Lower lobe of right lung (tissue), 2 donors: ENCODE results near the gene MAST2. TPM values are rescaled to one million over a fixed set of nuclear protein-coding genes. Genes with fewer than 3 reads are reported as not detected.

Experiments used
- ATAC-seq, 2 donors: fragments of 200-7000 bp; cut with Tn5 transposase; one replicate each; pipeline ENCODE4 v1.9.1; 2020 to 2022; ENCODE audit warnings: mild to moderate bottlenecking in 2 of 2, moderate library complexity in 2 of 2
- DNase-seq: peaks from one replicate; pipeline ENCODE4 v3.0.0-alpha.2; 2020
- H3K27ac ChIP-seq: fragments of 200-600 bp; one replicate; pipeline ENCODE4 v1.8.0; 2022
- H3K27me3 ChIP-seq: fragments of 200-600 bp; one replicate; pipeline ENCODE4 v1.8.0; 2022; ENCODE audit warnings: low read depth
- H3K36me3 ChIP-seq: fragments of 200-600 bp; one replicate; pipeline ENCODE4 v1.8.0; 2022; ENCODE audit warnings: mild to moderate bottlenecking
- H3K4me1 ChIP-seq: fragments of 200-600 bp; one replicate; pipeline ENCODE4 v1.8.0; 2022
- H3K4me3 ChIP-seq: fragments of 200-600 bp; one replicate; pipeline ENCODE4 v1.8.0; 2022; ENCODE audit warnings: mild to moderate bottlenecking
- H3K9me3 ChIP-seq: fragments of 200-600 bp; one replicate; pipeline ENCODE4 v1.8.0; 2022
- intact Hi-C: fragments of 100-400 bp; cut with DNase I; formaldehyde crosslinking; loops from one replicate; pipeline ENCODE4 v1.11.0; 2022
- total RNA-seq: library from RNA; stranded (reverse); fragmentation: NEBNext Ultra II Directional; extraction: Animal tissue kit (Norgen Biotek cat#: 25700); gene quantifications from one replicate; pipeline ENCODE4 v1.2.1, GENCODE V29; 2021
- TF ChIP-seq, protein P1 (sequence below): fragments of 200-600 bp; IDR thresholded peaks from one replicate; pipeline ENCODE4 v1.8.0; 2022; ENCODE audit warnings: antibody characterized with exemption, mild to moderate bottlenecking
- donor health status: DM: no; HTN: yes; CAD: no; lungs with severe emphysema.

MAST2 gene
- total RNA-seq, 1 donor from 2014 or later, result 25.8 TPM

DNA sequence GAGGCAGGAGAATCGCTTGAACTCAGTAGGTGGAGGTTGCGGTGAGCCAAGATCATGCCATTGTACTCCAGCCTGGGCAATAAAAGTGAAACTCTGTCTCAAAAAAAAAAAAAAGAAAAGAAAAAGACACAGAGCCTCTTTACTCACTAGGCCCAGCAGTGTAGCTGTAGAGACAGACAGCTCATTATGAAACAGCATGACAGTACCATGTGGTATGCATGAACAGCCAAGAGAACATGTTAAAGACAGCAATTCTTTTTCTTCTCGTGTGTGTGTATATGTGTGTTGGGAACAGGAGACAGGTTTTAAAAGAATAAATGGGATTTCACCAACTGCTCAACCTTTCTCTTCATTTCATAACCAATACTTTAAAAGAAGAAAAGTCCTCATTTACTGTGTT, 210.2 kb downstream of the MAST2 start:
- no peaks in the 10 kb centered on the region for H3K9me3 ChIP-seq
- H3K36me3 ChIP-seq, result peaks cover 21% of the 10 kb centered on the region
- ATAC-seq, result no peak
- H3K27ac ChIP-seq, result no peak overlapping the region
- TF ChIP-seq, protein P1, sequence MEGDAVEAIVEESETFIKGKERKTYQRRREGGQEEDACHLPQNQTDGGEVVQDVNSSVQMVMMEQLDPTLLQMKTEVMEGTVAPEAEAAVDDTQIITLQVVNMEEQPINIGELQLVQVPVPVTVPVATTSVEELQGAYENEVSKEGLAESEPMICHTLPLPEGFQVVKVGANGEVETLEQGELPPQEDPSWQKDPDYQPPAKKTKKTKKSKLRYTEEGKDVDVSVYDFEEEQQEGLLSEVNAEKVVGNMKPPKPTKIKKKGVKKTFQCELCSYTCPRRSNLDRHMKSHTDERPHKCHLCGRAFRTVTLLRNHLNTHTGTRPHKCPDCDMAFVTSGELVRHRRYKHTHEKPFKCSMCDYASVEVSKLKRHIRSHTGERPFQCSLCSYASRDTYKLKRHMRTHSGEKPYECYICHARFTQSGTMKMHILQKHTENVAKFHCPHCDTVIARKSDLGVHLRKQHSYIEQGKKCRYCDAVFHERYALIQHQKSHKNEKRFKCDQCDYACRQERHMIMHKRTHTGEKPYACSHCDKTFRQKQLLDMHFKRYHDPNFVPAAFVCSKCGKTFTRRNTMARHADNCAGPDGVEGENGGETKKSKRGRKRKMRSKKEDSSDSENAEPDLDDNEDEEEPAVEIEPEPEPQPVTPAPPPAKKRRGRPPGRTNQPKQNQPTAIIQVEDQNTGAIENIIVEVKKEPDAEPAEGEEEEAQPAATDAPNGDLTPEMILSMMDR, result no peak
- DNase-seq, result no peak
- H3K27me3 ChIP-seq, result no peaks in the 10 kb centered on the region
- no peak overlapping the region for H3K4me3 ChIP-seq
- peaks cover 5% of the 10 kb centered on the region for H3K4me1 ChIP-seq
- intact Hi-C loops, result no loop called here

DNA sequence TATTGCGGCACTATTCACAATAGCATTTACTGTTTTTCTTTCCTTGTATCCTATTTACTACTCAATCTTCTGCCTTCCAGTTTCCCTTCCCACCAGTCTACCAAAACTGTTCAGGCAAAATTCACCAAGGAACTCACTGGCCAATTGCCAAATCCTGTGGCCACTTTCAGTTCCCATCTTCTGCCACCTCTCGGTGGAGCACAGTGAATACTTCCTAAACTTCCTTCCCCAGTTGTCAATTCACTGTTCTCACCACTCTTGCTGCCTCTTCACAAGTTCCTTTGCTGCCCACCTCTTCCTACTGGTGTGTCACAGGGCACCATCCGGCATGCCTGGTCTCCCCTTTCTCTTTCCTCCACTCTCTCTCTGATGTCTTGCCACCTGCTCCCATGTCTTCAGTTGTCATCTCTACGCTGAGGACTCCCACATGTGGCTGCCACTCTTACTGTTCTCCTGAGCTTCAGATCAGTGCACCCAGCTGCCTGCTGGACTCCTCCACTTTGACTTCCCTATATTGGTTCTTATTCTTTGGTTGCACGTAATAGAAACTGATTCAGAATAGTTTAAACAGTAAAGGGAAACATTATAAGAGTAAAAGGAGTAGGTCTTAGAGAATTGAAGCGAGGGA, 214.6 kb downstream of the MAST2 start:
- Histone ChIP-seq H3K27ac (no peak overlapping the region), H3K27me3 (no peaks in the 10 kb centered on the region), H3K4me1 (peaks cover 8% of the 10 kb centered on the region), H3K36me3 (peaks cover 12% of the 10 kb centered on the region), H3K4me3 (no peak overlapping the region), H3K9me3 (no peaks in the 10 kb centered on the region)
- DNase-seq (no peak), ATAC-seq (peak; percentile 43 to 61)
- intact Hi-C loops, result no loop called here
- TF ChIP-seq, protein P1, result no peak

DNA sequence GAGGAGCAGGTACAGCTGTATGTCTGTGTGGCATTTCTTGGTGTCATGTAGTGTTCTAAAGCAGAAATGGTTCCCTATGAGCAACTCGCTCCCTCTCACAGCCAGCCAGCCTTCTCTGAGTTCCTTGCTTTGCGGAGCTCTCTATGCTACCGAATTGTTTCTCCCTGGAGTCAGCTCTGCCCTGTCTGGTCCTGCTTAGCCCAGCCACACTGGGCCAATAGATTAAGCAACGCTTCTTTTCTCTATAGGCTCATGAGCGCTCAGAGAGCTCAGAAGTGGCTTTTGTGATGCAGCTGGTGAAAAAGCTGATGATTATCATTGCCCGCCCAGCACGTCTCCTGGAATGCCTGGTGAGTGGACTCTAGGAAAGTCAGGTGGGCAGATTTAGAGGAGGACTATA, 215.9 kb downstream of the MAST2 start:
- no peak for ATAC-seq
- intact Hi-C loops, result no loop called here

DNA sequence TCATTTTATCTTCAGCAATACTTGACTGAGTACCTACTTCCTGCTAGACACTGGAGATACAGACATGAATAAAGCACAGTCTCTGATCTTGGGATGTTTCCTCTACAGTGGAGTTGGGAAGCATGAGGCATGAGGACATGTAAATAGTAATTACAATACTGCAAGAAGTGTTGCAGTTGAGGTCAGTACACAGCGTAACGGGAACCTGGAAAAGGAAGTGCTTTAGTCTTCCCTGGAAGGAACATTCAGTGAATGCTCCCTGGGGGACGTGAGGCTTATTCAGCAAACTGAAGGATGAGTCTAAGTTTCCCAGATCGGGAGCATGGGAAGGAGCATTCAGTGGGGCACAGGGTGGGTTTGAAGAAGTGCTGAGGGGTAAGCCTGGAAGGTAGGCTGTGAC, 216.6 kb downstream of the MAST2 start:
- TF ChIP-seq, protein P1, result no peak
- Histone ChIP-seq H3K4me1 (peaks cover 8% of the 10 kb centered on the region), H3K9me3 (no peaks in the 10 kb centered on the region), H3K27ac (no peak overlapping the region), H3K36me3 (peaks cover 25% of the 10 kb centered on the region), H3K27me3 (no peaks in the 10 kb centered on the region), H3K4me3 (no peak overlapping the region)
- intact Hi-C loops, result no loop called here
- ATAC-seq, result peak; percentile 35 to 59
- DNase-seq, result no peak

More for the DNA sequence above, 215.9 kb downstream of the MAST2 start:
- H3K4me1 ChIP-seq, result peaks cover 8% of the 10 kb centered on the region
- H3K36me3 ChIP-seq, result peaks cover 25% of the 10 kb centered on the region
- DNase-seq, result no peak
- H3K9me3 ChIP-seq, result no peaks in the 10 kb centered on the region
- no peaks in the 10 kb centered on the region for H3K27me3 ChIP-seq
- TF ChIP-seq, protein P1, result no peak
- H3K27ac ChIP-seq, result no peak overlapping the region
- no peak overlapping the region for H3K4me3 ChIP-seq

DNA sequence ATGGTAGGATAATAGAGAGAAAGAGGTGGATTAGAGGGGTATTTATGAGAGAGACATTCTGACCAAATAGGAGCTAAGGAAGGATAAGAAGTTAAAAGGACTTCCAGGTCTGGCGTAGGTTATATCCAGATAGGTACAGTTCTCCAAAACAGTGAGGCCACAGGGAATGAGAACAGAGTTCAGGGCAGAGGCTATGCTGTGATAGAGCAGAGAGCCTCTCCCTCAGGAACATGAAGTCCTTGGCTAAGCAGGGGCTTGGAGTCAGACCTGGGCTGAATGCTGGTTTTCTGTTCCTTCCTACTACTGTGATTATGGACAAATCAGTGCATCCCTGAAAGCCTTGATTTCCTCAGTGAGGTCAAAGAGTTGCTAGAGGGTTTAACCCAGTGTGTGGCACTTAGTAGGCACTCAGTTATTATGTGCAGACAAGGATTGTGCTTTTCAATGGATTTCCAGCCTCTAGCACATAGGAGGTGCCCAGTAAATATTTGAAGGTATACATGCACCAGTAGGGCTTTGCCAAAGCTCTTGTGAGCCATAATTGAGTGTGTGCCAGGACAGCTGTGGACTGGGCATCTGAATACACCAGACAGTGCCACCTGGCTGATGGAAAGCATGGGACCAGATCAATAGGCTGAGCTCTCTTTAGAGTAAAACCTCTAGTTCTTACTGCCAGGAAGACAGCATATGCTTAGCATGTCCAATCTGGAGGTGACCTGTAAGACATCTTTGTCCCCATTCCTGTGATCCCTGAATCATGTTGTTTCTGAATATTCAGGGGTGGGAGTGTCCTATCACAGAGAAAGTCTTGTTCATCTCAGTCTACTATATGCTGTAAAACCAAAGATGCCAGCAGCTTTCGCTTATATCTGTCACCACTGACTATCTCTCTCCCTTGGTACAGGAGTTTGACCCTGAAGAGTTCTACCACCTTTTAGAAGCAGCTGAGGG, 217.9 kb downstream of the MAST2 start:
- intact Hi-C loops, result no loop called here

More for the DNA sequence above, 217.9 kb downstream of the MAST2 start:
- peaks cover 25% of the 10 kb centered on the region for H3K36me3 ChIP-seq
- no peak for ATAC-seq
- peaks cover 8% of the 10 kb centered on the region for H3K4me1 ChIP-seq
- H3K27ac ChIP-seq, result no peak overlapping the region
- H3K9me3 ChIP-seq, result no peaks in the 10 kb centered on the region
- TF ChIP-seq, protein P1, result no peak
- H3K27me3 ChIP-seq, result no peaks in the 10 kb centered on the region
- no peak for DNase-seq
- H3K4me3 ChIP-seq, result no peak overlapping the region
